Stimulated activated naive CD8-positive, alpha-beta T cell treated with anti-CD3 and anti-CD28 coated beads, Interleukin-15, Interleukin-2, amounts not matched to agents 100 U/mL and 50 U/mL, for 24 hours (primary cell): Measurements from ENCODE around the gene OLFM3.

Experiments used
- ATAC-seq: fragments of 150-1000 bp; cut with Tn5 transposase; one replicate; pipeline ENCODE4 v1.10.0; 2021
- DNase-seq: peaks from one replicate; pipeline ENCODE4 v3.0.0; 2021

Gene OLFM3

GRCh38 chr1:101945884-101946283, 50.8 kb downstream of the OLFM3 start:
- ATAC-seq (no peak), DNase-seq (no peak)

GRCh38 chr1:101943237-101943636, 53.5 kb downstream of the OLFM3 start:
- ATAC-seq (no peak), DNase-seq (no peak)

- ATAC-seq (no peak), DNase-seq (no peak)
Measured at GRCh38 chr1:101942516-101943193, 54.1 kb downstream of the OLFM3 start.

DNA sequence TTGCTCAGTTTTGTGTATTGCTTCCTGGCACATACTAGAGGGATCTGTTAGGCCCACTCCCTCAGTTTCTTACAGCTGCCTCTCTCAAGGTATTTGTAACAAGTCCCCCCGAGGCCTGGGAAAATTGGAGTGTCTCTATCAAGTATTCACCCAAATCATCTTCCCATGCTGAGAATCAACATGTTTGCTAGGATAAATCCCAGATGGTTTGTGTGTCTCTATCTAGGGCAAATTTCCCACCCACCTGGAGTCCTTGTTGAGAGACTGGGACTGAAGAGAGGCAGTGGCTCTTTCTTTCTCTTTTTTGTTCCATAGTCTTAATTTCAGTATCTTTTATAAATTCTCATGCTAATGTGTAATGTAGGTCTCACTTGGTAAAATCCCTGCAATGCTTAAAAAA, 58.0 kb downstream of the OLFM3 start:
- ATAC-seq (no peak), DNase-seq (no peak)

- ATAC-seq, result no peak
- no peak for DNase-seq
Measured at GRCh38 chr1:101929343-101929742, 67.4 kb downstream of the OLFM3 start.

GRCh38 chr1:101928829-101929228, 67.9 kb downstream of the OLFM3 start:
- ATAC-seq (no peak), DNase-seq (no peak)

GRCh38 chr1:101924700-101925099, 72.0 kb downstream of the OLFM3 start:
- ATAC-seq, result no peak
- DNase-seq, result no peak

DNA sequence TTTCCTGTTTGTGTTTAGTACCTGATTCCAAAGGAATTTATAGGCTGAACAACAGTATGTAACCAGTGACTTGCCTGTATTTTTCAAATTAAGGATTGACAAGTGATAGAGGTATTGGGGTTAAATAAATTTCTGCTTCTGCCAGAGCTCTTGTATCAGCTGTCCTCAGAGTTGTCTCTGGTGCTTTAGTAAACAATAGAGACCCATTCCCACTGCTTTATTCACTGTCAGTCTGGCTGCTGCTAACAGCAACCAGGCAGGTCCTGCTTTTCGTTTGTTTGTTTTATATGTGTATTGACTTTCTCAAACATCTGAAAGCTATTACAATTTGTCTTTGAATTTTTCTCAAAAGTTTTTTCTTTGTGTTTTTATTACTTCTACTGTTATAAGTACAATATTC, 76.1 kb downstream of the OLFM3 start:
- ATAC-seq (no peak), DNase-seq (no peak)

DNA sequence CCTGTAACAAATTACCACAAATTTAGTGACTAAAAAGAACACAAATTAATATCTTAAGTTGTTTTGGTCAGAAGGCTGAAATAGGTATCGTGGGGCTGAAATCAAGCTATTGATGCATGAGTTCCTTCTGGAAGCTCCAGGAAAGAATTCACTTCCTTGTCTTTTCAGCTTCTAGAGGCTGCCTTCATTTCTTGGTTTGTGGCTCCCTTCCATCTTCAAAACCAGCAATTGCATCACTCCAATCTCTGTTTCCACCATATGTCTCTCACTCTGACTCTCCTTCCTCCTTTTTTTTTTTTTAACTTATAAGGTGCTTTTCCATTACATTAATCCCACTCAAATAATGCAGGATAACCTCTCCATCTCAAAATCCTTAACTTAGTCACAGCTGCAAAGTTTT, 78.4 kb downstream of the OLFM3 start:
- no peak for ATAC-seq
- DNase-seq, result no peak

GRCh38 chr1:101915597-101915996, 81.1 kb downstream of the OLFM3 start:
- ATAC-seq, result no peak
- no peak for DNase-seq

DNA sequence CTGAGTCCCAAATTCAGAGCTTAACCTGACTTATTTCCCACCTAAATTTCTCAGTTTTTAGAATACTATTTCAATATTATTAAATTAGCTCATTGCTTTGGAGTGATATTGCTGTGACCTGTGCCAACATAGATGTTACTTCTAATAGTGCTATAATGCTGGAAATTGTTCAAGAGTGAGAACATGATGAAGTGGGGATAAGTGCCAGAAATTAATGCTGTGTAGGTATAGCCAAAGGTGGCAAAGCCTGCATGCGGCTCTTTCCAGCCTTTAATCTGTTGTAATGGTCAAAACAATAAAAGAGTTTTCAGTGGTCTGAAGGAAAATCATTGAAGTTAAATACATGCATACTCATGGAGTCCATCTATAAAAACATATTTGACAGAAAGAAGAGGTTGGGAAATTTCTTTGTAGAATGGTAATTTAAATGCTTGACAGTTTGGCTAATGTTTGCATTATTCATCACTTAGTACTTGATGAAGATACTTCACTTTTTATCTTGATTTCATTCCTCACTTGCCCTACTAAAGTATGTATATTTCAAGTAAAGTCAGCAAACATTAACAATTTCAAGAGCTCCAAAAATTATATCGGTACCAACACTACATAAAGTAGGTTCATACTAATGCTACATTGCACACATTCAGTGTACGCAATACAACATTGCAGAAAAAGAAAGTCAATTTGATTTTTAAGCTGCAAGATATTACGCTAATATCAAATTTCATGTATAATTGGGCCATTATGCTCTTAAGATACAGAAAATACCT, 82.1 kb downstream of the OLFM3 start:
- ATAC-seq (no peak), DNase-seq (no peak)

- no peak for DNase-seq
Measured at GRCh38 chr1:101911894-101912293, 84.8 kb downstream of the OLFM3 start.

GRCh38 chr1:101908980-101909379, 87.7 kb downstream of the OLFM3 start:
- DNase-seq (no peak), ATAC-seq (no peak)

More at GRCh38 chr1:101911894-101912293, 84.8 kb downstream of the OLFM3 start:
- ATAC-seq, result no peak

DNA sequence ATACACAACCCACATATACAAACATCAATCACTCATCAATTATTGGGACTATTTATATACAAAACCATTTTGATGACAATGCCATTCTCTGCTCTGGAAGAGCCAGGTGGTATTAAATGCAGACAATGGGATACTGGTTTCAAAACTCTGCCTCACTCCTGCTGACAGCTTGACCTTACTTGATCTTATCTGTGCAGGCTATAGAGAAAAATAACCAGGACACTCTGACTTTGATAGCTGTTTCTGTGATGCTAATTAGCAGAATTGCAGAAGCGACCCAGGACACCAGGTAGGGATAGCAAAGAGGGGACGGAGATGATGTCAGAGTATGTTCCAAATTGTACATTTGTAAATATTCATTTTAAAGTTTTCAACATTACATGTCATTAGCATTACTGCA, 89.5 kb downstream of the OLFM3 start:
- no peak for DNase-seq
- no peak for ATAC-seq

DNA sequence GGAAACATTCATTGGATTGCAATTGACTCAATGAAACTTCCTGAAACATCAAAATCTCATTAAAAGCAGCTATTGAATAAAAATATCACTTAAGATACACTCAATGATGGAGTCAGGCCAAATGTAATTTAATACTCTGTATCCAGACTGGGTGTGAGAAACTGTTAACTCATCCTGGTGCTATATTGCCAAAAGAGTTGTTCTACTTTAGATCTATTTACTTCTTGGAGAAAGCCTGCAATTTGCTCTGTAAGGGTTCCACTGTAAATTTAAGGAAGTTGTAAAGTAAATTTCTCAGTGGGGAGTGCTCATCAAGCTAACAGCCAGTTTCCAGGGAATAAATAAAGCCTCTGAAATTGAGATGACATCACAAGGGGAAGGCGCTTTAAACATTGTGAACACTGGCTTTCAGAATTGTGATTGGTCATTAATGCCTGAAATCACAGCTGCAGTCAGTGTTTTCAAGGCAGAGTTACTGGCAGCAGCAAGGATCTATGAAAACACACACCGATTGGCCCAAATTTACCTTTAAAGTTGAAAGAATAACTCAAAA, 91.4 kb downstream of the OLFM3 start:
- DNase-seq, result no peak
- ATAC-seq, result no peak

GRCh38 chr1:101902199-101902598, 94.5 kb downstream of the OLFM3 start:
- no peak for DNase-seq
- ATAC-seq, result no peak

GRCh38 chr1:101898137-101898536, 98.6 kb downstream of the OLFM3 start:
- ATAC-seq (no peak), DNase-seq (no peak)

DNA sequence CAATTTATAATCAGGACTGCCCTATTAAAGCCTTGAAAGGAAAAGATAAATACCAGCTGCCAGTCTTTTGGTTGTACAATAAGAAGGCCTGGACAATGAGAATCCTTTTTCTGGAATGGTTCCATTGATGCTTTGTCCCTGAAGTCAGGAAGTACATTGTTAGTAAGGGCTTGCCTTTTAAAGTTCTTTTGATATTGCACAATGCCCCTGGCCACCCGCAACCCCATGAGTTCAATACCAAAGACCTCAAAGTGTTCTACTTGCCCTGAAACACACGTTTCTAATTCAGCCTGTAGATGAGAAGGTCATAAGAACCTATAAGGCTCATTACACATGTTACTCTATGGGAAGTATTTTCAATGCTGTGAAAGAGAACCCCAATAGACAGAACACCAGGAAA, 112.1 kb downstream of the OLFM3 start:
- no peak for ATAC-seq
- DNase-seq, result no peak

DNA sequence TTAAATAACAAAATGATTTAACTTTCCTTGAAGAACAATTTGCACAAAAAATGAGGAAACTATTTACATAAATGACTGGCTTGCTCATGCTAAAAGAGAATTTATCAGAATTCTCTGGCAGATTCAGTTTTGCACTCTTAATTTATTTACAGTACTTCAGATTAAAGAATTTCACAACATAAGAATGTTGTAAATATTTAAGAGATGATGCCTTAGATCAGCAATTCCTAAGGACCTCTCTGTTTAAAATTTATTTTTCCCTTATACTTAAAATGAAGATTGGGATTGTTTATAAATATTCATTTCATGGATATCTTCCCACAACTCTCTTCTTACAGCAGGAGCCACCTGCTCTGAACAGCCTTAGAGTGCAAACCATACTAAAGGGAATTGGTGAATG, 120.8 kb downstream of the OLFM3 start:
- ATAC-seq (no peak), DNase-seq (no peak)

- DNase-seq, result no peak
- no peak for ATAC-seq
Measured at GRCh38 chr1:101873672-101874071, 123.1 kb downstream of the OLFM3 start.

- ATAC-seq (no peak), DNase-seq (no peak)
Measured at GRCh38 chr1:101859941-101860340, 136.8 kb downstream of the OLFM3 start.

DNA sequence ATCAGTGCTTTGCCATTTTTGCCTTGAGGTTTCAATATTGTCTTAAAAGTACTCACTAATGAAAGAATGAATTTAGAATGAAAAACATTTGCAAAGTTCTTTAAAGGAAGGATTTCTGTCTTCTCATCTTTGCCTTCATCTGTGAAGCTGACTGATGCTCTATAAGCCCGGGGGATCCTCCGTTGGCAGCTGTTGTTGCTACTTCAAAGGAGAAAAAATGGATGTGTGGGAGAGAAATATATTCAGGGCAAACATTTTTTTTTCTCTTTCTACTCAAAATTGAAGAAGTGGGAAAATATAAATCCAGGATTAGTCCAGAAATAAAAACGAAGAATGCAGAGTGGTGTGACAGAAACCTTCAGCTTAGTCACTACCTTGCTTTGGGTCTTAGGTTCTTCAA, 142.5 kb downstream of the OLFM3 start:
- DNase-seq (no peak), ATAC-seq (no peak)

DNA sequence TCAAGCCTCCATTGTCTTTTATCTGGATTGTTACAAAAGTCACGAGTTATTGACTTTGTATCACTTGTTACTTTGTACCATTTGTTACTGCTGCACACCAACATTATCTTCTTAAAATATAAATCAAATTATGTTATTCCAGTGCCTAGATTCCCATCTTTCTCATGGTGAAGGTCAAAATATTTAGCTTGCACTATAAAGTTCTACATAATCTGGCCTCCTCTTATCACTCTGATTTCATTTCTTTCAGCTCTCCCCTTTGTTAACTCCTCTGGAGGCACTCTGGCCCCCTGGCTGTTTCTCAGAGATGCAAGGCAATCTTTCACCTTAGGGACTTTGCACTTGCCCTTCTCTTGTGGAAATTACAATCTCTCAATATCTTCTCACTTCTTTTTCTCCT, 143.8 kb downstream of the OLFM3 start:
- ATAC-seq (no peak), DNase-seq (no peak)

- no peak for ATAC-seq
- DNase-seq, result no peak
Measured at GRCh38 chr1:101849356-101849755, 147.4 kb downstream of the OLFM3 start.
